Esophagus muscularis mucosa (tissue), 4 donors: ENCODE measurements around the gene KATNB1. TPM values are rescaled to one million over a fixed set of nuclear protein-coding genes. Genes with fewer than 3 reads are reported as not detected.
"Not testable (repeated sequence)": the region's sequence is repeated elsewhere in the genome, so short reads cannot be mapped to it uniquely, and the experiment has no call there.

Experiments used
- DNase-seq: peaks from one replicate; pipeline ENCODE4 v3.0.0-alpha.2; 2017; ENCODE audit errors: extremely low spot score
- H3K27ac ChIP-seq, 4 donors: fragments of 200-600 bp; sonication (generic); replicated peaks in 1 of 4; 1 replicate in 3 of 4; 2 replicates in 1 of 4; pipeline ENCODE4 v1.5.1; 2016 to 2019; ENCODE audit warnings: mild to moderate bottlenecking in 1 of 4
- H3K27me3 ChIP-seq, 4 donors: fragments of 200-600 bp; sonication (generic); one replicate each; pipeline versions ENCODE4 v1.5.1 to v1.6.0; 2016 to 2019
- H3K36me3 ChIP-seq, 4 donors: fragments of 200-600 bp; sonication (generic); one replicate each; pipeline ENCODE4 v1.5.1; 2016 to 2019
- H3K4me1 ChIP-seq, 4 donors: fragments of 200-600 bp; sonication (generic); one replicate each; pipeline ENCODE4 v1.5.1; 2016 to 2019
- H3K4me3 ChIP-seq, 4 donors: fragments of 200-600 bp; sonication (generic); 1 replicate in 2 of 4; 2 replicates in 2 of 4; pipeline ENCODE4 v1.5.1; 2016 to 2019; ENCODE audit warnings: mild to moderate bottlenecking in 4 of 4, moderate library complexity in 1 of 4
- H3K9me3 ChIP-seq, 4 donors: fragments of 200-600 bp; sonication (generic); 1 replicate in 3 of 4; 2 replicates in 1 of 4; pipeline ENCODE4 v1.5.1; 2016 to 2019
- EP300 ChIP-seq: sonication (generic); formaldehyde crosslinking; IDR thresholded peaks from one replicate; pipeline ENCODE4 v1.6.1; 2017; ENCODE audit warnings: antibody characterized with exemption
- POLR2A ChIP-seq: fragments of 450-650 bp; IDR thresholded peaks from one replicate; pipeline ENCODE4 v1.6.1; 2017; ENCODE audit warnings: antibody characterized with exemption, moderate library complexity, mild to moderate bottlenecking, low read depth
- POLR2AphosphoS5 ChIP-seq, 2 donors: sonication (generic); formaldehyde crosslinking; IDR thresholded peaks; one replicate each; pipeline ENCODE4 v1.6.1; 2017; ENCODE audit warnings: antibody characterized with exemption in 2 of 2
- WGBS: methylation state at CpG from one replicate; pipeline ENCODE4 v1.1.5; 2018; 5-methylcytosine and 5-hydroxymethylcytosine counted together
- intact Hi-C: fragments of 100-400 bp; cut with DNase I; formaldehyde crosslinking; loops from one replicate; pipeline ENCODE4 v1.15.1; 2023
- total RNA-seq, 4 donors: library from RNA; depleted of rRNA; stranded (reverse); fragments of >200 nt; gene quantifications; one replicate each; pipeline versions ENCODE4 v1.1.0 to v1.2.1, GENCODE V29; 2016
- TF ChIP-seq, protein P1 (sequence below), 3 experiments: fragments of 200-600 bp in 2 of 3; fragments of 450-650 bp in 1 of 3; sonication (generic) in 2 of 3; IDR thresholded peaks; one replicate each; pipeline ENCODE4 v1.5.1; 2017 to 2019; ENCODE audit warnings: antibody characterized with exemption in 3 of 3, mild to moderate bottlenecking in 2 of 3, moderate library complexity in 1 of 3

The KATNB1 gene
- total RNA-seq, 4 donors from 2014 or later, result 10.4 to 16.9 (median 15.3) TPM

DNA sequence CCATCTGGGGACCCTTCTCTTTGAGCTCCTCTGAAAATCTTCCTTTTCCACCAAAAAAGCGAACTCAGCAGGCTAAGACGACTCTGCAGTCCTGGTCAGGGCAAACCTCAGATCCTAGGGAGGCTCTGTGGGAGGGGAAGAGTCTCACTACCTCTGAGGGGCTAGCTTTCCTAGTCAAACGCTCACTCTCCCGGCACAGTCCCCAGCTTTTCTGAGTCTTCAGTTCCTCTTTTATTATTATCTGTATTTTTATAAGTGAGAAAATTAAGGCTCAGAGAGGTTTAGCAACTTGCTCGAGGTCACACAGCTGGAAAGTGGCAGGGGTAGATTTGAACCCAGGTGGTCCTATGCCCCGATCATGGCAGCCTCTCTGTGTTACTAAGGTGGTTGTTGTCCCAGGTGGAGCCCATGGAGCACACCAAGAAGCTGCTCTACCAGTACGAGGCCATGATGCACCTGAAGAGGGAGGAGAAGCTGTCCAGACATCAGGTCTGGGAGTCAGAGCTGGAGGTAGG is 9.1 kb upstream of the KATNB1 start:
- no peaks in the 10 kb centered on the region for H3K36me3 ChIP-seq
- H3K27ac ChIP-seq, result no peak overlapping the region
- intact Hi-C loops, result no loop called here
- no peak overlapping the region for H3K4me3 ChIP-seq
- peaks cover 0 to 17% (median 0%) of the 10 kb centered on the region in 4 donors for H3K27me3 ChIP-seq
- DNase-seq, result no peak
- no peak for TF ChIP-seq POLR2A
- TF ChIP-seq EP300, result no peak
- TF ChIP-seq, protein P1, sequence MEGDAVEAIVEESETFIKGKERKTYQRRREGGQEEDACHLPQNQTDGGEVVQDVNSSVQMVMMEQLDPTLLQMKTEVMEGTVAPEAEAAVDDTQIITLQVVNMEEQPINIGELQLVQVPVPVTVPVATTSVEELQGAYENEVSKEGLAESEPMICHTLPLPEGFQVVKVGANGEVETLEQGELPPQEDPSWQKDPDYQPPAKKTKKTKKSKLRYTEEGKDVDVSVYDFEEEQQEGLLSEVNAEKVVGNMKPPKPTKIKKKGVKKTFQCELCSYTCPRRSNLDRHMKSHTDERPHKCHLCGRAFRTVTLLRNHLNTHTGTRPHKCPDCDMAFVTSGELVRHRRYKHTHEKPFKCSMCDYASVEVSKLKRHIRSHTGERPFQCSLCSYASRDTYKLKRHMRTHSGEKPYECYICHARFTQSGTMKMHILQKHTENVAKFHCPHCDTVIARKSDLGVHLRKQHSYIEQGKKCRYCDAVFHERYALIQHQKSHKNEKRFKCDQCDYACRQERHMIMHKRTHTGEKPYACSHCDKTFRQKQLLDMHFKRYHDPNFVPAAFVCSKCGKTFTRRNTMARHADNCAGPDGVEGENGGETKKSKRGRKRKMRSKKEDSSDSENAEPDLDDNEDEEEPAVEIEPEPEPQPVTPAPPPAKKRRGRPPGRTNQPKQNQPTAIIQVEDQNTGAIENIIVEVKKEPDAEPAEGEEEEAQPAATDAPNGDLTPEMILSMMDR (IDR thresholded peaks at IDR 0.05), result no peak
- no peak for TF ChIP-seq POLR2AphosphoS5 (IDR thresholded peaks at IDR 0.05)
- 76% methylated on average over 7 of the region's 7 CpGs for WGBS
- H3K9me3 ChIP-seq, result no peaks in the 10 kb centered on the region
- no peaks in the 10 kb centered on the region for H3K4me1 ChIP-seq

DNA sequence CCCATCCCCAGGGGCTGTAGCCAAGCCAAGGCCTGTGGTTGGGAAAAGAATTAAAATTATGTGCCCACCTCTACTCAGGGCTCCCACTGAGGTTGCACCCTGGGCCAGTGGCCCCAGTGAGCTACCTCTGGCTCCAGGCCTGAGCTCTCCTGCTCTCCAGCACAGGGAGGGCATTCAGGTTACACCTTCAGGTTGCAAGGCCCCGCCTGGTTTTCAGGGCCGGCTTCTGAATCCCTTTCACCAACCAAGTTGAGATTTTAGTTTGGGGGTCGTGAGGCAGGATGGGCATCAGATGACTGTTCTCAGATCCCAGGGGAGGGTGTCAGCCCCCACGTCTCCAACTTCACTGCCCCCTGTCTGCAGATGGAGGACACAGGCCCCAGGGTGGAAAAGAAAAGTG is 8.0 kb upstream of the KATNB1 start:
- TF ChIP-seq POLR2AphosphoS5 (IDR thresholded peaks at IDR 0.05) (no peak), POLR2A (no peak), EP300 (no peak)
- TF ChIP-seq, protein P1 (IDR thresholded peaks at IDR 0.05), result no peak
- no peak overlapping the region for H3K27ac ChIP-seq
- H3K9me3 ChIP-seq, result no peaks in the 10 kb centered on the region
- H3K36me3 ChIP-seq, result no peaks in the 10 kb centered on the region
- 68% methylated on average over 4 of the region's 4 CpGs for WGBS
- DNase-seq, result no peak
- H3K4me3 ChIP-seq, result no peak overlapping the region
- intact Hi-C loops, result no loop called here
- no peaks in the 10 kb centered on the region for H3K4me1 ChIP-seq
- peaks cover 0 to 9% (median 0%) of the 10 kb centered on the region in 4 donors for H3K27me3 ChIP-seq

DNA sequence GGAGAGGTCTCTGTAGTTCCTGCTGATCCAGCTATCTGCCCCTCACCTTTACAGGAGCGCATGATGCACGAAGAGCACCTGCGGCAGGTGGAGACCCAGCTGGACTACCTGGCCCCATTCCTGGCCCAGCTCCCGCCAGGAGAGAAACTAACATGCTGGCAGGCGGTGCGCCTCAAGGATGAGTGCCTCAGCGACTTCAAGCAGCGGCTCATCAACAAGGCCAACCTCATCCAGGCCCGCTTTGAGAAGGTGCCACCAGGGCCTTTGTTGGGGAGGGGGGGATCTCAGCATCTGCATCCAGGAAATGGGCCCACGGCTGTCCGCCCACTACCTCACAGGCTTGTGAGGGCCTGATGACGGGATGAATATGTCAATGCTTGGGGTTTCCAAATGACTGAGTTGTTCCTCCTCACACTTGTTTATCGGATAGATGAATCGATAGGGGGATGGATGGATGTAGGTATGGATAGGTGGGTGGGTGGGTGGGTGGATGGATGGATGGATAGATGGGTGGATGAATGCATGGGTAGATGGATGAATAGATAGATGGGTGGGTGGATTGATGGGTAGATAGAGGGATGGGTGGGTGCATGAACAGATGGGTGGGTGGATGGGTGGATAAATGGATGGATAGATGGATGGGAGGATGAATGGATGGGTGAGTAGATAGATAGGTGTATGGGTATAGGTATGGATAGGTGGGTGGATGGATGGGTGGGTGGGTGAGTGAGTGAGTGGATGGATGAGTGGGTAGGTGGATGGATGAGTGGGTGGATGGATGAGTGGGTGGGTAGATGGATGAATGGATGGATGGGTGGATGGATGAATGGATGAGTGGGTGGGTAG is 7.0 kb upstream of the KATNB1 start:
- Histone ChIP-seq H3K9me3 (no peaks in the 10 kb centered on the region), H3K27ac (no peak overlapping the region), H3K4me1 (no peaks in the 10 kb centered on the region), H3K27me3 (peaks cover 0 to 5% (median 0%) of the 10 kb centered on the region in 4 donors), H3K36me3 (no peaks in the 10 kb centered on the region), H3K4me3 (no peak overlapping the region)
- WGBS, result 92% methylated on average over 9 of the region's 14 CpGs
- intact Hi-C loops, result no loop called here
- TF ChIP-seq EP300 (no peak), POLR2AphosphoS5 (IDR thresholded peaks at IDR 0.05) (no peak), POLR2A (no peak)
- TF ChIP-seq, protein P1 (IDR thresholded peaks at IDR 0.05), result no peak
- DNase-seq, result no peak

DNA sequence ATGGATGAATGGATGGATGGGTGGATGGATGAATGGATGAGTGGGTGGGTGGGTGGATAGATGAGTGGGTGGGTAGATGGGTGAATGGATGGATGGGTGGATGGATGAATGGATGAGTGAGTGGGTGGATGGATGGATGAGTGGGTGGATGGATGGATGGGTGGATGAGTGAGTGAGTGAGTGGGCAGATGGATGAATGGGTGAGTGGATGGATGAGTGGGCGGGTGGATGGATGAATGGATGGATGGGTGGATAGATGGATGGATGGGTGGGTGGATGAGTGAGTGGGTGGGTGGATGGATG is 6.4 kb upstream of the KATNB1 start:
- 86% methylated on average over 1 of the region's 1 CpG for WGBS

DNA sequence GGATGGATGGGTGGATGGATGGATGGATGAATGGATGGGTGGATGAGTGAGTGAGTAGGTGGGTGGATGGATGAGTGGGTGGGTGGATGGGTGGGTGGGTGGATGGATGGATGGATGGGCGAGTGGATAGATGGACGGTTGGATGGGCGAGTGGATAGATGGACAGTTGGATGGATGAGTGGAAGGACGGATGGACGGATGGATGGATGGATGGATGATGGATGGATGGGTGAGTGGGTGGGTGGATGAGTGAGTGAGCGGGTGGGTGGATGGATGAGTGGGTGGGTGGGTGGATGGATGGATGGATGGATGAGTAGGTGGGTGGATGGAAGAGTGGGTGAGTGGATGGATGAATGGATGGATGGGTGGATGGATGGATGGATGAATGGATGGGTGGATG is 5.7 kb upstream of the KATNB1 start:
- H3K4me3 ChIP-seq, DNase-seq, H3K27me3 ChIP-seq, H3K27ac ChIP-seq, H3K9me3 ChIP-seq, H3K36me3 ChIP-seq: not testable (repeated sequence)
- intact Hi-C loops, result loop anchor here (10.0 kb wide), 2 partner anchors 255 to 395 kb away; partner anchors contain the start of gene CFAP20
- WGBS, result 95% methylated on average over 6 of the region's 6 CpGs
- H3K4me1 ChIP-seq, result peaks cover 6 to 10% (median 8%) of the 10 kb centered on the region in 4 donors

More for the DNA sequence above, 6.4 kb upstream of the KATNB1 start:
- Histone ChIP-seq H3K36me3 (no peaks in the 10 kb centered on the region), H3K4me3 (no peak overlapping the region), H3K4me1 (peaks cover 0 to 3% (median under 1%) of the 10 kb centered on the region in 4 donors), H3K9me3 (no peaks in the 10 kb centered on the region), H3K27ac (no peak overlapping the region), H3K27me3 (peaks cover 0 to 5% (median 0%) of the 10 kb centered on the region in 4 donors)
- intact Hi-C loops, result no loop called here
- no peak for TF ChIP-seq EP300
- TF ChIP-seq POLR2A, result no peak
- DNase-seq, result no peak
